ENCODE data around the gene WHAMM. TPM values are rescaled to one million over a fixed set of nuclear protein-coding genes. Genes with fewer than 3 reads are reported as not detected.

The WHAMM gene
- total and polyA plus RNA-seq, 2 of the 4 experiments (the other 2 are of a cell fraction), result 1.4 to 4.1 TPM

GRCh38 chr15:82764117-82764490 is 45.3 kb upstream of the WHAMM start:
- H3K4me3 ChIP-seq (ENCODE audit: insufficient read depth, low read depth, low read length), result no peak overlapping the region
- H3K36me3 ChIP-seq (ENCODE audit: control insufficient read depth, insufficient read depth, low read length), result peaks cover 14% of the 10 kb centered on the region
- H4K5ac ChIP-seq (ENCODE audit: low read depth, low read length), result no peak overlapping the region
- in situ Hi-C loops (cut with MboI; ENCODE audit: low sequenced_read_pairs), result no loop called here
- no peak overlapping the region for H4K91ac ChIP-seq (ENCODE audit: insufficient read depth, low read depth, low read length)
- no peak overlapping the region for H3K23ac ChIP-seq (ENCODE audit: low read depth, low read length)
- H2BK5ac ChIP-seq (ENCODE audit: low read depth, low read length, poor library complexity, severe bottlenecking), result no peak overlapping the region
- no TSS peak for BruUV-seq (replicated peaks)
- no peak overlapping the region for H3K56ac ChIP-seq (ENCODE audit: extremely low read depth, insufficient read depth, low read length)
- H2BK20ac ChIP-seq (ENCODE audit: low read depth, low read length), result no peak overlapping the region
- no peak for DNase-seq
- dilution Hi-C loops (cut with HindIII; ENCODE audit: low sequenced_read_pairs, unreplicated experiment), result no loop called here
- H3K27me3 ChIP-seq (ENCODE audit: control insufficient read depth, insufficient read depth, low read length), result no peaks in the 10 kb centered on the region
- no peak overlapping the region for H2AFZ ChIP-seq (replicated peaks; ENCODE audit: low read length, poor library complexity)
- no peak overlapping the region for H3K14ac ChIP-seq (replicated peaks; ENCODE audit: low read depth, low read length)
- H3K4me2 ChIP-seq (ENCODE audit: low read depth, low read length), result no peak overlapping the region
- ChIA-PET CTCF (no interaction called here), POLR2A (ENCODE audit: unreplicated experiment) (no interaction called here)
- H3K9ac ChIP-seq (ENCODE audit: low read depth, low read length), result no peak overlapping the region
- H3K27ac ChIP-seq (ENCODE audit: insufficient read depth, low read length), result no peak overlapping the region
- WGBS, 2 experiments (ENCODE audit: extremely low coverage in 2 of 2, insufficient read length in 1 of 2), result no CpG with 5 or more reads among the region's 4 CpGs
- no peak overlapping the region for H4K8ac ChIP-seq (ENCODE audit: low read depth in 2 of 2, low read length in 2 of 2)
- intact Hi-C loops (cut with micrococcal nuclease), result no loop called here
- no peak overlapping the region for H2BK15ac ChIP-seq (ENCODE audit: low read depth, low read length)
- H3K4me1 ChIP-seq (ENCODE audit: control insufficient read depth, insufficient read depth, low read length), result no peaks in the 10 kb centered on the region
- no peak overlapping the region for H3K18ac ChIP-seq (ENCODE audit: low read depth, low read length)
- no peaks in the 10 kb centered on the region for H4K20me1 ChIP-seq (ENCODE audit: insufficient read depth, low read length)
- H3K9me1 ChIP-seq (ENCODE audit: insufficient read depth, low read length), result peaks cover 10% of the 10 kb centered on the region; the same call in 1 of the 2 replicates
- TF ChIP-seq CEBPB (IDR thresholded peaks at IDR 0.05; ENCODE audit: low read depth, low read length), result no peak
- TF ChIP-seq MAZ (IDR thresholded peaks at IDR 0.05; ENCODE audit: borderline replicate concordance, low read depth, low read length), result no peak
- no peak for TF ChIP-seq CHD1 (IDR thresholded peaks at IDR 0.05; ENCODE audit: low read depth, low read length)
- TF ChIP-seq SMC3 (IDR thresholded peaks at IDR 0.05; ENCODE audit: low read depth, low read length), result no peak
- no peak for TF ChIP-seq RAD21 (IDR thresholded peaks at IDR 0.05; ENCODE audit: low read length)
- TF ChIP-seq, protein P1, sequence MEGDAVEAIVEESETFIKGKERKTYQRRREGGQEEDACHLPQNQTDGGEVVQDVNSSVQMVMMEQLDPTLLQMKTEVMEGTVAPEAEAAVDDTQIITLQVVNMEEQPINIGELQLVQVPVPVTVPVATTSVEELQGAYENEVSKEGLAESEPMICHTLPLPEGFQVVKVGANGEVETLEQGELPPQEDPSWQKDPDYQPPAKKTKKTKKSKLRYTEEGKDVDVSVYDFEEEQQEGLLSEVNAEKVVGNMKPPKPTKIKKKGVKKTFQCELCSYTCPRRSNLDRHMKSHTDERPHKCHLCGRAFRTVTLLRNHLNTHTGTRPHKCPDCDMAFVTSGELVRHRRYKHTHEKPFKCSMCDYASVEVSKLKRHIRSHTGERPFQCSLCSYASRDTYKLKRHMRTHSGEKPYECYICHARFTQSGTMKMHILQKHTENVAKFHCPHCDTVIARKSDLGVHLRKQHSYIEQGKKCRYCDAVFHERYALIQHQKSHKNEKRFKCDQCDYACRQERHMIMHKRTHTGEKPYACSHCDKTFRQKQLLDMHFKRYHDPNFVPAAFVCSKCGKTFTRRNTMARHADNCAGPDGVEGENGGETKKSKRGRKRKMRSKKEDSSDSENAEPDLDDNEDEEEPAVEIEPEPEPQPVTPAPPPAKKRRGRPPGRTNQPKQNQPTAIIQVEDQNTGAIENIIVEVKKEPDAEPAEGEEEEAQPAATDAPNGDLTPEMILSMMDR (conservative IDR thresholded peaks at IDR 0.05; ENCODE audit: low read depth, low read length), result no peak
- TF ChIP-seq, protein P2, sequence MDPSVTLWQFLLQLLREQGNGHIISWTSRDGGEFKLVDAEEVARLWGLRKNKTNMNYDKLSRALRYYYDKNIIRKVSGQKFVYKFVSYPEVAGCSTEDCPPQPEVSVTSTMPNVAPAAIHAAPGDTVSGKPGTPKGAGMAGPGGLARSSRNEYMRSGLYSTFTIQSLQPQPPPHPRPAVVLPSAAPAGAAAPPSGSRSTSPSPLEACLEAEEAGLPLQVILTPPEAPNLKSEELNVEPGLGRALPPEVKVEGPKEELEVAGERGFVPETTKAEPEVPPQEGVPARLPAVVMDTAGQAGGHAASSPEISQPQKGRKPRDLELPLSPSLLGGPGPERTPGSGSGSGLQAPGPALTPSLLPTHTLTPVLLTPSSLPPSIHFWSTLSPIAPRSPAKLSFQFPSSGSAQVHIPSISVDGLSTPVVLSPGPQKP (IDR thresholded peaks at IDR 0.05; ENCODE audit: borderline replicate concordance, low read depth, low read length), result no peak
- TF ChIP-seq, protein P3, sequence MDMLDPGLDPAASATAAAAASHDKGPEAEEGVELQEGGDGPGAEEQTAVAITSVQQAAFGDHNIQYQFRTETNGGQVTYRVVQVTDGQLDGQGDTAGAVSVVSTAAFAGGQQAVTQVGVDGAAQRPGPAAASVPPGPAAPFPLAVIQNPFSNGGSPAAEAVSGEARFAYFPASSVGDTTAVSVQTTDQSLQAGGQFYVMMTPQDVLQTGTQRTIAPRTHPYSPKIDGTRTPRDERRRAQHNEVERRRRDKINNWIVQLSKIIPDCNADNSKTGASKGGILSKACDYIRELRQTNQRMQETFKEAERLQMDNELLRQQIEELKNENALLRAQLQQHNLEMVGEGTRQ (IDR thresholded peaks at IDR 0.05; ENCODE audit: low read depth, low read length), result no peak
- TF ChIP-seq FOS (IDR thresholded peaks at IDR 0.05; ENCODE audit: low read depth, low read length), result no peak
- no peak for TF ChIP-seq MXI1 (IDR thresholded peaks at IDR 0.05; ENCODE audit: borderline replicate concordance, low read depth, low read length)
- no peak for TF ChIP-seq RFX5 (IDR thresholded peaks at IDR 0.05; ENCODE audit: low read depth, low read length)
- TF ChIP-seq BHLHE40 (IDR thresholded peaks at IDR 0.05; ENCODE audit: low read depth, low read length), result no peak
- TF ChIP-seq NFE2L2 (IDR thresholded peaks at IDR 0.05; ENCODE audit: low read depth, low read length), result no peak
- no peak for TF ChIP-seq POLR2A (IDR thresholded peaks at IDR 0.05; ENCODE audit: low read depth, low read length)
- H2BK120ac ChIP-seq (ENCODE audit: low read depth, low read length), result no peak overlapping the region
- no peak for ATAC-seq (ENCODE audit: low read depth)
- no peak overlapping the region for H3K4ac ChIP-seq (ENCODE audit: low read depth, low read length)
- no peak overlapping the region for H2AK9ac ChIP-seq (replicated peaks; ENCODE audit: low read depth, low read length, poor library complexity)
- no peak overlapping the region for H2AK5ac ChIP-seq (ENCODE audit: low read depth, low read length)
- no peaks in the 10 kb centered on the region for H3K9me3 ChIP-seq (ENCODE audit: control insufficient read depth, insufficient read depth, low read length)
- H3K79me1 ChIP-seq (ENCODE audit: low read depth in 1 of 2, low read length in 2 of 2), result peaks cover 2 to 4% of the 10 kb centered on the region in 2 experiments
